ENCODE data around the gene MAPK11. TPM values are rescaled to one million over a fixed set of nuclear protein-coding genes. Genes with fewer than 3 reads are reported as not detected.

Gene MAPK11
- total and polyA plus RNA-seq, 2 donors (not counting 1 experiment from before 2014, with no cell fraction given): 8.1 to 9.9 TPM

DNA sequence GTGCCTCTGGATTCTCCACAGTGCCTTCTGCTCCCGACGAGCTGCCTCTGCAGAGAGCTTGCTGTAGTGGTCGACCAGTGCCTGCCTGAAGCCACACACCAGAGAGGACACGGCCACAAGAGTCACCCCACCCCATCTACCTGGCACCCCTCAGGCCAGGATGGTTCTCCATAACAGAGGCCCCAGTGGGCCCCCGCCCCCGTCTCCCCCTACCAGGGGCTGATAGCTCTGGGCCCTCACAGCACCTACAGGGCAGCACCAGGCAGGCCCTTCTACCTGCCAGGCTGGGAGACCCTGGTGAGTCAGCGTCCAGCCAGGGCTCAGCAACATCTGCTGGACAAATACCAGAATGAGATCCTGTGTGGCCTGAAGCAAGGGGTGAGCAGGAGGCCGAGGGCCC, 47.7 kb downstream of the MAPK11 start:
- no peak overlapping the region for H3K4me2 ChIP-seq (replicated peaks; ENCODE audit: low read depth, low read length, poor library complexity, severe bottlenecking)
- TF ChIP-seq, protein P1, sequence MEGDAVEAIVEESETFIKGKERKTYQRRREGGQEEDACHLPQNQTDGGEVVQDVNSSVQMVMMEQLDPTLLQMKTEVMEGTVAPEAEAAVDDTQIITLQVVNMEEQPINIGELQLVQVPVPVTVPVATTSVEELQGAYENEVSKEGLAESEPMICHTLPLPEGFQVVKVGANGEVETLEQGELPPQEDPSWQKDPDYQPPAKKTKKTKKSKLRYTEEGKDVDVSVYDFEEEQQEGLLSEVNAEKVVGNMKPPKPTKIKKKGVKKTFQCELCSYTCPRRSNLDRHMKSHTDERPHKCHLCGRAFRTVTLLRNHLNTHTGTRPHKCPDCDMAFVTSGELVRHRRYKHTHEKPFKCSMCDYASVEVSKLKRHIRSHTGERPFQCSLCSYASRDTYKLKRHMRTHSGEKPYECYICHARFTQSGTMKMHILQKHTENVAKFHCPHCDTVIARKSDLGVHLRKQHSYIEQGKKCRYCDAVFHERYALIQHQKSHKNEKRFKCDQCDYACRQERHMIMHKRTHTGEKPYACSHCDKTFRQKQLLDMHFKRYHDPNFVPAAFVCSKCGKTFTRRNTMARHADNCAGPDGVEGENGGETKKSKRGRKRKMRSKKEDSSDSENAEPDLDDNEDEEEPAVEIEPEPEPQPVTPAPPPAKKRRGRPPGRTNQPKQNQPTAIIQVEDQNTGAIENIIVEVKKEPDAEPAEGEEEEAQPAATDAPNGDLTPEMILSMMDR (IDR thresholded peaks at IDR 0.05): no peak
- TF ChIP-seq EZH2 (IDR thresholded peaks at IDR 0.05; ENCODE audit: borderline replicate concordance, insufficient read depth, low read depth, low read length, poor library complexity, severe bottlenecking): no peak
- intact Hi-C loops (cut with micrococcal nuclease): no loop called here
- no peak for DNase-seq
- H3K4me1 ChIP-seq (ENCODE audit: control insufficient read depth in 2 of 2, insufficient read depth in 2 of 2, low read length in 2 of 2): no peaks in the 10 kb centered on the region
- CTCF ChIA-PET: interaction anchor here (0.6 to 1.5 kb wide), 2 partner anchors 15 to 240 kb away, joined by 3 to 4 read pairs; no protein-coding TSS in a partner anchor
- ATAC-seq (ENCODE audit: low read depth): no peak
- no peaks in the 10 kb centered on the region for H3K9me3 ChIP-seq (ENCODE audit: control extremely low read depth in 1 of 3, control insufficient read depth in 2 of 3, insufficient read depth in 1 of 3, low read length in 2 of 3)
- POLR2A ChIA-PET: no interaction called here
- Mint-ChIP-seq H3K4me1 (no peaks in the 10 kb centered on the region), H3K27me3 (no peaks in the 10 kb centered on the region), H3K27ac (no peak overlapping the region), H3K9me3 (ENCODE audit: insufficient read depth) (no peaks in the 10 kb centered on the region), H3K4me3 (no peak overlapping the region)
- no peak overlapping the region for H2AFZ ChIP-seq (ENCODE audit: insufficient read depth, low read depth, low read length, poor library complexity, severe bottlenecking)
- no peak overlapping the region for H3K9ac ChIP-seq (ENCODE audit: low read length)
- H3K79me2 ChIP-seq (ENCODE audit: control insufficient read depth, insufficient read depth, low read length): peaks cover 5% of the 10 kb centered on the region
- peaks cover 9% of the 10 kb centered on the region for H4K20me1 ChIP-seq (ENCODE audit: control insufficient read depth, insufficient read depth, low read length, poor library complexity, severe bottlenecking)
- H3K27me3 ChIP-seq (replicated peaks in 1 of 4; ENCODE audit: control extremely low read depth in 1 of 4, control insufficient read depth in 3 of 4, insufficient read depth in 4 of 4, low read length in 3 of 4): no peaks in the 10 kb centered on the region
- no peak overlapping the region for H3K27ac ChIP-seq (ENCODE audit: low read length in 2 of 2)
- 92% methylated on average over 7 of the region's 8 CpGs for WGBS (ENCODE audit: insufficient coverage)
- peaks cover 0 to 67% of the 10 kb centered on the region in 2 experiments for H3K36me3 ChIP-seq (replicated peaks in 1 of 2; ENCODE audit: control extremely low read depth in 1 of 2, control insufficient read depth in 1 of 2, extremely low read depth in 1 of 2, insufficient read depth in 2 of 2, low read length in 1 of 2)
- no peak overlapping the region for H3K4me3 ChIP-seq (ENCODE audit: control extremely low read depth in 1 of 5, extremely low read depth in 1 of 5, insufficient read depth in 1 of 5, low read depth in 2 of 5, low read length in 4 of 5)

- no peaks in the 10 kb centered on the region for H3K27me3 Mint-ChIP-seq
- no peak overlapping the region for H3K4me2 ChIP-seq (replicated peaks; ENCODE audit: low read depth, low read length, poor library complexity, severe bottlenecking)
- no peaks in the 10 kb centered on the region for H3K4me1 Mint-ChIP-seq
- no peak overlapping the region for H3K9ac ChIP-seq (ENCODE audit: low read length)
- H3K9me3 Mint-ChIP-seq (ENCODE audit: insufficient read depth): no peaks in the 10 kb centered on the region
- no peak overlapping the region for H3K27ac ChIP-seq (ENCODE audit: low read length in 2 of 2)
- no peak overlapping the region for H3K27ac Mint-ChIP-seq
- H2AFZ ChIP-seq (ENCODE audit: insufficient read depth, low read depth, low read length, poor library complexity, severe bottlenecking): no peak overlapping the region
- no peak overlapping the region for H3K4me3 ChIP-seq (ENCODE audit: control extremely low read depth in 1 of 5, extremely low read depth in 1 of 5, insufficient read depth in 1 of 5, low read depth in 2 of 5, low read length in 4 of 5)
- intact Hi-C loops (cut with micrococcal nuclease): no loop called here
- H3K36me3 ChIP-seq (replicated peaks in 1 of 2; ENCODE audit: control extremely low read depth in 1 of 2, control insufficient read depth in 1 of 2, extremely low read depth in 1 of 2, insufficient read depth in 2 of 2, low read length in 1 of 2): peaks cover 0 to 72% of the 10 kb centered on the region in 2 experiments
- peaks cover 5% of the 10 kb centered on the region for H3K79me2 ChIP-seq (ENCODE audit: control insufficient read depth, insufficient read depth, low read length)
- H3K4me1 ChIP-seq (ENCODE audit: control insufficient read depth in 2 of 2, insufficient read depth in 2 of 2, low read length in 2 of 2): no peaks in the 10 kb centered on the region
- no peak overlapping the region for H3K4me3 Mint-ChIP-seq
- no peaks in the 10 kb centered on the region for H3K9me3 ChIP-seq (ENCODE audit: control extremely low read depth in 1 of 3, control insufficient read depth in 2 of 3, insufficient read depth in 1 of 3, low read length in 2 of 3)
- 92% methylated on average over 17 of the region's 19 CpGs for WGBS (ENCODE audit: insufficient coverage)
- H4K20me1 ChIP-seq (ENCODE audit: control insufficient read depth, insufficient read depth, low read length, poor library complexity, severe bottlenecking): peaks cover 5% of the 10 kb centered on the region
- CTCF ChIA-PET: interaction anchor here (0.6 to 3.5 kb wide), 5 partner anchors 16 to 291 kb away, joined by 3 to 11 read pairs (median 4); no protein-coding TSS in a partner anchor
- POLR2A ChIA-PET: no interaction called here
- TF ChIP-seq EZH2 (IDR thresholded peaks at IDR 0.05; ENCODE audit: borderline replicate concordance, insufficient read depth, low read depth, low read length, poor library complexity, severe bottlenecking): no peak
- TF ChIP-seq, protein P1 (IDR thresholded peaks at IDR 0.05): peak; percentile 18
- DNase-seq (peak; percentile 36), ATAC-seq (ENCODE audit: low read depth) (peak; percentile 11)
- H3K27me3 ChIP-seq (replicated peaks in 1 of 4; ENCODE audit: control extremely low read depth in 1 of 4, control insufficient read depth in 3 of 4, insufficient read depth in 4 of 4, low read length in 3 of 4): no peaks in the 10 kb centered on the region
Measured at GRCh38 chr22:50221410-50222300, 48.5 kb downstream of the MAPK11 start.

Data from B cell (primary cell).